Measurements from ENCODE around the gene MAPKAP1. TPM values are rescaled to one million over a fixed set of nuclear protein-coding genes. Genes with fewer than 3 reads are reported as not detected.
A peak's percentile ranks its signal among the peaks of the same experiment; 100 is the strongest.

MAPKAP1 gene
- total and polyA plus RNA-seq, 2 experiments from 2014 or later, result 68.5 to 74.5 TPM

GRCh38 chr9:125633116-125633745 is 73.8 kb downstream of the MAPKAP1 start:
- Histone ChIP-seq H3K9me2 (ENCODE audit: insufficient read depth) (no peaks in the 10 kb centered on the region), H3K9ac (no peak overlapping the region), H3F3A (ENCODE audit: insufficient read depth) (peaks cover 58% of the 10 kb centered on the region), H3K79me2 (ENCODE audit: insufficient read depth) (peaks cover 84% of the 10 kb centered on the region), H3K36me3 (ENCODE audit: low read depth) (no peaks in the 10 kb centered on the region), H3K4me2 (ENCODE audit: unreplicated experiment) (peak overlapping the region; percentile 43), H2AFZ (no peak overlapping the region), H3K9me3 (ENCODE audit: low read depth) (no peaks in the 10 kb centered on the region), H3K27me3 (replicated peaks; ENCODE audit: insufficient read depth) (no peaks in the 10 kb centered on the region), H3K4me3 (no peak overlapping the region), H3K4me1 (ENCODE audit: insufficient read depth) (peaks cover 48% of the 10 kb centered on the region), H3K27ac (peak overlapping the region; percentile 13; the same call in 1 of the 2 replicates), H4K20me1 (ENCODE audit: insufficient read depth) (peaks cover 31% of the 10 kb centered on the region; the same call in 1 of the 2 replicates)
- DNase-seq, result peak; percentile 71
- TF ChIP-seq EZH2 (IDR thresholded peaks at IDR 0.05; ENCODE audit: insufficient read depth, poor library complexity, severe bottlenecking) (no peak), EZH2phosphoT487 (IDR thresholded peaks at IDR 0.05; ENCODE audit: insufficient read depth, low read depth) (no peak)
- in situ Hi-C loops (cut with MboI), result no loop called here
- 71% methylated on average over 2 of the region's 2 CpGs for WGBS, 2 experiments (ENCODE audit: low coverage in 1 of 2, low lambda C conversion rate in 2 of 2, missing lambda C conversion rate in 2 of 2)

- no peaks in the 10 kb centered on the region for H3K9me3 ChIP-seq (ENCODE audit: low read depth)
- H3K4me3 ChIP-seq, result no peak overlapping the region
- no peak overlapping the region for H2AFZ ChIP-seq
- H3K27ac ChIP-seq, result peak overlapping the region; percentile 37
- H3K9ac ChIP-seq, result no peak overlapping the region
- peaks cover 59% of the 10 kb centered on the region for H3F3A ChIP-seq (ENCODE audit: insufficient read depth)
- no peaks in the 10 kb centered on the region for H3K9me2 ChIP-seq (ENCODE audit: insufficient read depth)
- TF ChIP-seq EZH2phosphoT487 (IDR thresholded peaks at IDR 0.05; ENCODE audit: insufficient read depth, low read depth), result no peak
- no peak for TF ChIP-seq EZH2 (IDR thresholded peaks at IDR 0.05; ENCODE audit: insufficient read depth, poor library complexity, severe bottlenecking)
- no peaks in the 10 kb centered on the region for H3K36me3 ChIP-seq (ENCODE audit: low read depth)
- H4K20me1 ChIP-seq (ENCODE audit: insufficient read depth), result peaks cover 37% of the 10 kb centered on the region; the same call in 1 of the 2 replicates
- peaks cover 48% of the 10 kb centered on the region for H3K4me1 ChIP-seq (ENCODE audit: insufficient read depth)
- no peaks in the 10 kb centered on the region for H3K27me3 ChIP-seq (replicated peaks; ENCODE audit: insufficient read depth)
- peaks cover 84% of the 10 kb centered on the region for H3K79me2 ChIP-seq (ENCODE audit: insufficient read depth)
- H3K4me2 ChIP-seq (ENCODE audit: unreplicated experiment), result no peak overlapping the region
- DNase-seq, result peak; percentile 80
- in situ Hi-C loops (cut with MboI), result no loop called here
- 81 to 93% methylated on average over 4 of the region's 4 CpGs for WGBS, 2 experiments (ENCODE audit: low coverage in 1 of 2, low lambda C conversion rate in 2 of 2, missing lambda C conversion rate in 2 of 2)
These were observed 74.5 kb downstream of the MAPKAP1 start for GRCh38 chr9:125632321-125633115.

- H3K9ac ChIP-seq, result no peak overlapping the region
- H3K27ac ChIP-seq, result peak overlapping the region; percentile 37; the same call in 1 of the 2 replicates
- TF ChIP-seq EZH2 (IDR thresholded peaks at IDR 0.05; ENCODE audit: insufficient read depth, poor library complexity, severe bottlenecking) (no peak), EZH2phosphoT487 (IDR thresholded peaks at IDR 0.05; ENCODE audit: insufficient read depth, low read depth) (no peak)
- H3K4me3 ChIP-seq, result no peak overlapping the region
- in situ Hi-C loops (cut with MboI), result no loop called here
- no peaks in the 10 kb centered on the region for H3K36me3 ChIP-seq (ENCODE audit: low read depth)
- H3K27me3 ChIP-seq (replicated peaks; ENCODE audit: insufficient read depth), result no peaks in the 10 kb centered on the region
- no peak overlapping the region for H2AFZ ChIP-seq
- 69 to 73% methylated on average over 7 of the region's 7 CpGs for WGBS, 2 experiments (ENCODE audit: low coverage in 1 of 2, low lambda C conversion rate in 2 of 2, missing lambda C conversion rate in 2 of 2)
- H4K20me1 ChIP-seq (ENCODE audit: insufficient read depth), result peaks cover 37% of the 10 kb centered on the region; the same call in 1 of the 2 replicates
- H3K4me1 ChIP-seq (ENCODE audit: insufficient read depth), result peaks cover 48% of the 10 kb centered on the region
- peak; percentile 78 for DNase-seq
- H3K4me2 ChIP-seq (ENCODE audit: unreplicated experiment), result no peak overlapping the region
- H3K9me2 ChIP-seq (ENCODE audit: insufficient read depth), result no peaks in the 10 kb centered on the region
- no peaks in the 10 kb centered on the region for H3K9me3 ChIP-seq (ENCODE audit: low read depth)
- H3F3A ChIP-seq (ENCODE audit: insufficient read depth), result peaks cover 59% of the 10 kb centered on the region
- H3K79me2 ChIP-seq (ENCODE audit: insufficient read depth), result peaks cover 84% of the 10 kb centered on the region
These were observed 75.5 kb downstream of the MAPKAP1 start for GRCh38 chr9:125631391-125632085.

GRCh38 chr9:125630436-125630835 is 76.6 kb downstream of the MAPKAP1 start:
- Histone ChIP-seq H3K9me3 (ENCODE audit: low read depth) (no peaks in the 10 kb centered on the region), H4K20me1 (ENCODE audit: insufficient read depth) (peaks cover 37% of the 10 kb centered on the region; the same call in 1 of the 2 replicates), H3K36me3 (ENCODE audit: low read depth) (no peaks in the 10 kb centered on the region), H3F3A (ENCODE audit: insufficient read depth) (peaks cover 59% of the 10 kb centered on the region), H3K4me2 (ENCODE audit: unreplicated experiment) (no peak overlapping the region), H3K79me2 (ENCODE audit: insufficient read depth) (peaks cover 84% of the 10 kb centered on the region), H3K9me2 (ENCODE audit: insufficient read depth) (no peaks in the 10 kb centered on the region), H3K4me1 (ENCODE audit: insufficient read depth) (peaks cover 51% of the 10 kb centered on the region), H3K4me3 (no peak overlapping the region), H3K9ac (no peak overlapping the region), H3K27me3 (replicated peaks; ENCODE audit: insufficient read depth) (no peaks in the 10 kb centered on the region), H3K27ac (no peak overlapping the region), H2AFZ (no peak overlapping the region)
- in situ Hi-C loops (cut with MboI), result no loop called here
- peak; percentile 54 for DNase-seq
- 100% methylated on average over 1 of the region's 1 CpG for WGBS, 2 experiments (ENCODE audit: low coverage in 1 of 2, low lambda C conversion rate in 2 of 2, missing lambda C conversion rate in 2 of 2)
- TF ChIP-seq EZH2phosphoT487 (IDR thresholded peaks at IDR 0.05; ENCODE audit: insufficient read depth, low read depth), result no peak
- TF ChIP-seq EZH2 (IDR thresholded peaks at IDR 0.05; ENCODE audit: insufficient read depth, poor library complexity, severe bottlenecking), result no peak

Measured in GM23248 (cell line).